Midbrain (tissue), 1 donor: Measurements from ENCODE around the gene NFU1.
"Not testable (repeated sequence)": the region's sequence is repeated elsewhere in the genome, so short reads cannot be mapped to it uniquely, and the experiment has no call there.

Experiments used
- DNase-seq: peaks from one replicate; lab custom pipeline; 2025; lab: John Stamatoyannopoulos, UW

Gene NFU1

DNA sequence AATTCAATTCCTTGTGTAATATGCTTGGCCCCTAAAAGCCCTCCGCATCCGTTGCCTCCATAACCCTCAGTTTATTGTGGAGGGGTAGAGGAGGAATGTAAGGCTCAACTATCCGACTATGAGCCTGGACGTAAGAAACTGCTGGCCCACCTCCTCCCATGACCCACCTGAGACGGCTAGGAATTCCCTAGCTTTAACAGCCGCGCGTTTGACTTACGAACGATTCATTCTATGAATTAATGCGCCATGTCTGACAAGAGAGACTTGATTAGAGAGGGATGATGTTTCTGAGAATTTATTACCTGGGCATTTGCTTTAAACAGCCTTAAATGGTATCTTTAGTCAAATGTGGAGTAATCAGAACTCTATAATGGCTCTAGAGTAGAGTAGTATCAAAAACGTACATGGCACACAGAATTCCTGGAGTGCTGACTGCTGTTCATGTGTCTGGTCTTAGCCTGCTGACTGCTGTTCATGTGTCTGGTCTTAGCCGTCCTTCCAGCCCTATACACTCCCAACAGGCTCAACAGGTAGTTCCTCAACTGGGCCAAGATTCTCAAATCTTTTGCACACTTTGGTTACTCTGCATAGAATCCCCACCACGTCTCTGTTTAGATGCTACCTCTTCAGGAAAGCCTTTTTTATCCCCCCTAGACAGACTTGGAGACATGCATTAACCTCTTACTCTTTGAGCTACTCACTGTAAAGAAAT is 49.3 kb downstream of the NFU1 start:
- no peak for DNase-seq

DNA sequence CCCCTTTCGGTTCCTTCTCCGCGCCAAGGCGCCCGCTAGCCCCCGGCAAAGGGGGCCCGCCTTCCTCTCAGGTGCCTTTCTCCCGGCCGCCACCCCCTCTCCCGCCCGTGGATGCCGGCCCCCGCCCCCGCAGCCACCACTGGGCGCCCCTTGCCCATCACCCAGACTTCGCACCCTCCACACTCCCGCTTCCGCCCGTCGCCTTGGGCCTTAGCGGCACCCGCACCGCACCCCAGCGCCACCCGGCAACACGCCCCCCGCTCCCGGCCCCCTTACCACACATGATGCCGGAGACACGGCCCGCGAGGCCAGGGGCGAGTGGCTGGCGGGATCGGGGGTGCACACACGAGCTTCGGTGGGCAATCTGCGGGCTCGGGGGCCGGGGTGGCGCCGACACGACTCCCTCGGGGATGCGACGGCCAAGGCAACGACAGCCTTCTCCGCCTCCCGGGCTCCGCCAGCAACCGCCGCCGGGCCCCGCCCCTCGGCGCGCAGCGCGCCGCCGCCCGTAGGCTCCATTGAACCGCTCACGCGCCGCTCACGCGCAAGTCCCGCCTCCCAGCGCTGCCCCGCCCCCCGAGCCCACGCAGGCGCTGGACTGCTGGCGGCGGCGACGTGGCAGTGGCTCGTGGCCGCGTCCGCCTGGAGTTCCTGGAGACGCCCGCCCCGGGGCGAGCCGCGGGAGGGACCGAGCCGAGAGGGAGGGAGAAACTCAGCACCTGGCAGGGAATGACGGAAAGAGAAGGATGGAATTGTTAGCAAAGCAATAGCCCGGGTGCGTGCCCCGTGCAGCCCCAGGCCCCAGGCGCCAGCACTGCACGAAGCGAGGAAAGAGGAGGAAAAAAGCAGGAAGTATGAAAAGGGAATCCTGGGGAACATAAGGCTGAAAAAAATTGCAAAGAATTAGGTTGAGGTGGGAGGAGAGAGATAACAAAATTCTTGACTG is 50.2 kb downstream of the NFU1 start, which contains the start of gene GFPT1:
GFPT1 (minus strand) TSS at position 439 of the 946 bp plus-strand sequence; CDS start at position 283, 156 bp downstream.
- peak; percentile 89 for DNase-seq

DNA sequence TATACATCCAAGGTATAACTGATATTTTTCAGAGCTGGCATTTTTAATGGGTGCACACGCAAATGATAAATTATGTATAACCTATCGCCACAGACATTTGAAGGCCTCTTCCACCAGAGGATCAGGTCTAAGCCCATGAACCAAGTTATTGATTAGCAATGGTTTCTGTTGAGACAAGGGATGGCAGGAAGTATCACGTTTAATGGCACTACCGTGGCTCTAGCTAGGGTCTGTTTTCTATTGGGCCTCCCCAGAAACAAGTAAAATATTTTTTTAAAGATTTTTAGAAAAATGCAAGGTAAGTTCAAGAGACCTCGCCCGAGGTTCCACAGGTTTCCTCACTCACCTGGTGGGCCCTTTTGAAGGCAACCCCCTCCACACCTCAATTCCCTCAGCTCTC is 50.9 kb downstream of the NFU1 start:
- DNase-seq, result no peak

DNA sequence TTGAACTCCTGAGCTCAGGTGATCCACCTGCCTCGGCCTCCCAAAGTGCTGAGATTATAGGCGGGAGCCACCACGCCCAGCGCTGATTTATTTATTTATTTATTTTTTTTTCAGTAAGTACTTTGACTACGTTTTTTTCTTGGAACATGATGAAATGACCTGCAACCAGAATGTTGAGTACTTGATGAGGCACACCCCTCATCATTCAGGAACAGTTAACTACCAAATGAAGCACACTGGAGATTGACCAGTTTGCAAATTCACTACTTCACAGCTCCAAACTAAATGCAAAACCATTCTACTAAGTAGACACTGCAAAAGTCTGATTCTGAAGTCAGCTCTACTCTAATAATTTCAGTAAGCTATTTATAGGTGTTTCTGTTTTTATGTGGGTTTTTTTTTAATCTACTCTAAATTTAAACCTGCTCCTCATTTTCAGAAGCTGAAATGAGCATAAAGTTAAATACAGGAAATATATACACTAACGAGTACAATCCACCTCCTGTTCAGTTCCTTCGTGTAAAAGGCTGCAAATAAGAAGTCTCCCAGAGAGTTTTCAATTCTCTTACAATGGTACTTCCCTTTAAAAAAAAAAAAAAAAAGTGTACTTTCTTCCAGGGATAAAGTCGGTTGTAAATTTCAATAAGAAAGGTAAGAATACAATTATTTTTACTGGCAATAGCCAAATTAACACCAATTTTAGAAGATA is 51.6 kb downstream of the NFU1 start:
- DNase-seq, result no peak

DNA sequence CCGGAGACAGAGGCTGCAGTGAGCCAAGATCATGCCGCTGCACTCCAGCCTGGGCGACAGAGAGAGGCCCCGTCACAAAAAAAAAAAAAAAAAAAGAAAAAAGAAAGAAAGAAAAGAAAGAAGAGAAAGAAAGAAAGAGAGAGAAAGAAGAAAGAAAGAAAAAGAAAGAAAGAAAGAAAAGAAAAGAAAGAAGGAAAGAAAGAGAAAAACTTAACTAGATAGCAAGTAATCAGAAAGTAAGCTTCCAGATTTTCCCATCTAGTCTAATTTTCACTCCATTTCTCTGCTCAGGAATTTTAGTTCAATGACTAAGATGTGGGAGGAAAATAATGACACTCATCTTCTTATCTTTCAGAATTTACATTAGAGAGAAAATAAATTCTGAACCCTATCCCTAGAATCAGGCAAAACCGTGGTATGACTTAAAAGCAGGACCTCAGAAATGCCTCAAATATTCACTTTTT is 52.6 kb downstream of the NFU1 start:
- DNase-seq, result no peak

DNA sequence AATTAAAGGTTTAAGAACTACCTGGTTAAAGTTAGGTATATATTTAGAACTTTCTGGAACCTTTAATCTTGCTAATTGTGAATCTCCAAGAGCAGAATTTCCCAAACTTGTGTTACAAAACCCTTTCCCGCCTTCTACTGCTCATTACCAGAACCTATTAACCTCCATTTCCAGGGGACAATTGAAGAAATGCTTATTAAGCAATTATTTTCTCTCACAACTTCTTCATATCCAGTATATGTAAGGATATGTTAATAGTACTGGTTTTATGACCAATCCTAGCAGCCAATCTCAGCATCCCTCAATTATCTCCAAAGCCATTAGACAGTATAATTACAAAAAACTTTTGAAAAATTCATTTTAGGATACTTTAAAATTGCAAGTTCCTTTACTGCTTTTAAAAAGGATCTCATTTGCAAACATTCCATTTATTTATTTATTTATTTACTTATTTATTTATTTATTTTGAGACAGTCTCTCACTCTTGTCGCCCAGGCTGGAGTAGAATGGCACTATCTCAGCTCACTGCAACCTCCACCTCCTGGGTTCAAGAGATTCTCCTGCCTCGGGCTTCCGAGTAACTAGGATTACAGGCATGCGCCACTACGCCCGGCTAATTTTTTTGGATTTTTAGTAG is 53.9 kb downstream of the NFU1 start:
- DNase-seq, result no peak

DNA sequence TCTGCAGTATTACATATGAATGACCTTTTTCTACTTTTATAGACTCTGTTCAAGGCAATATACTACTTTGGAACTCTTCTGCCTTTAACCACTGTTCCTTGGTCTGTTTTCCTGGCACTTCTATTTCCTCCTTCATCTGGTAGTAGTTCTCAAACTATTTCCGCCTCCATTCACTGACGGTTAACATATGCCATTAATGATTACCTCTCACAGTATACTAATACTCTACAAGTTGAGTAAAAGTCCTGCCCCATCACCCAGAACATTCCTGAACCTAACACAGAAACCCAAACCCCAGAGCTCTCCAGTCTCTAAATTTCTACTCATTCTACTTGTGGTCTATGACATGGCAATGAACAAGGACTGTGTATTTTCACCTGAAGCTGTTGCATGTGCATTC is 54.7 kb downstream of the NFU1 start:
- no peak for DNase-seq

DNA sequence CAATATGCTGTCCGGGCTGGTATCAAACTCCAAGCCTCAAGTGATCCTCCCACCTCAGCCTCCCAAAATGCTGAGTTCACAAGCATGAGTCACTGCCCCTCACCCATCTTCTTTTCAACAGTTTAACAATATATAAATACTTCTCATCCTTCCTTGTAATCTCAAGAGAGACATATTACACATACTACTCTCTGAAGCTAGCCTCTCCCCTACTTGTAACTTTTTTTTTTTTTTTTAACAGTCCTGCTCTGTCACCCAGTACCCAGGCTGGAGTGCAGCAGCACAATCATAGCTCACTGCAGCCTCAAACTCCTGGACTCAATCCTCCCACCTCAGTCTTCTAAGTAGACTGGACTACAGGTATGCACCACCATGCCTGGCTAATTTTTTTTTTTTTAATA is 55.9 kb downstream of the NFU1 start:
- DNase-seq, result no peak

DNA sequence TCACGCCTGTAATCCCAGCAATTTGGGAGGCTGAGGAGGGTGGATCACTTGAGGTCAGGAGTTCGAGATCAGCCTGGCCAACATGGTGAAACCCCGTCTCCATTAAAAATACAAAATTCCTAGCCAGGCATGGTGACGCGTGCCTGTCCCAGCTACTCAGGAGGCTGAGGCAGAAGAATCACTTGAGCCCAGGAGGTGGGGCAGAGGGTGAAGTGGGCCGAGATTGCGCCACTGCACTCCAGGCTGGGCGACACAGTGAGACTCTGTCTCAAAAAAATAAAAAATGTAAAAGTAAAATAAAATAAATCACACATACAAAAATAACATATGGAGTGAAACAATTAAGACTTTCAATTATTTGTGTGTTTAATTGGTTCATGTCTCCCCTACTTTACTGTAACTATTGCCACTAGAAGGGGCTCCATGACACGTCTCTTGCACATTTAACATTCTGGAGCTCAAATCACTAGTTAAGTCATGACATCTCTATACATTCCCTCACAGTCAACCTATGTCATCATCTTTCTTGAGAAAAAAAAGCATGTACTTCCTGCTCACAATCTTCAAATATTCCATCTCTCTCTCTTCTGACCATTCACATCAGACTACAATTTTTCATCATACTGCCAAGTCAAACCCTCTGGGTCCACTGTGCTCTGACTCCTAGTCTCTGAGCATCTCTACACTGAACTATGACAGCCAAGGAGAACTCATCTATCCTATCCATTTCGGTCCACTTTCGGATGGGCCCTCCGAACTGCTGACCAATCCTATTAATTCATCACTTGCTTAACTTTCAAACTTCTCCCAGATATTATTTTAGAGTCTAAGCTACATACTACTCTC is 56.9 kb downstream of the NFU1 start:
- DNase-seq, result no peak

DNA sequence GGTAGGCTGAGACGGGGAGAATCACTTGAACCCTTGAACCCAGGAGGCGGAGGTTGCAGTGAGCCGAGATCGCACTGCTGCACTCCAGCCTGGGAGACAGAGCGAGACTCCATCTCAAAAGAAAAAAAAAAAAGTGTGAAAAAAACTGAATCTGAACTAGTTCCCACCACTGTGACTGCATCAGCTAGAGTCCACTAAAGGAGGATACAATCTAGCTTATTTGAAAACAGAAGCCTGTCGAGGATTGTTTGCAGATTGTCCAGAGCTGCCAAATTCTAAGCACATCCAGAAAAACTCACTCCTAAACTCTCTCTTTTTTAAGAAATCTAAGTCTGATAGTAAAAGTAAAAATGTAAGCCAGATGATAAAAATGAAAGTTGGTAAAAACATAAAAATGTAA is 60.8 kb downstream of the NFU1 start:
- no peak for DNase-seq

DNA sequence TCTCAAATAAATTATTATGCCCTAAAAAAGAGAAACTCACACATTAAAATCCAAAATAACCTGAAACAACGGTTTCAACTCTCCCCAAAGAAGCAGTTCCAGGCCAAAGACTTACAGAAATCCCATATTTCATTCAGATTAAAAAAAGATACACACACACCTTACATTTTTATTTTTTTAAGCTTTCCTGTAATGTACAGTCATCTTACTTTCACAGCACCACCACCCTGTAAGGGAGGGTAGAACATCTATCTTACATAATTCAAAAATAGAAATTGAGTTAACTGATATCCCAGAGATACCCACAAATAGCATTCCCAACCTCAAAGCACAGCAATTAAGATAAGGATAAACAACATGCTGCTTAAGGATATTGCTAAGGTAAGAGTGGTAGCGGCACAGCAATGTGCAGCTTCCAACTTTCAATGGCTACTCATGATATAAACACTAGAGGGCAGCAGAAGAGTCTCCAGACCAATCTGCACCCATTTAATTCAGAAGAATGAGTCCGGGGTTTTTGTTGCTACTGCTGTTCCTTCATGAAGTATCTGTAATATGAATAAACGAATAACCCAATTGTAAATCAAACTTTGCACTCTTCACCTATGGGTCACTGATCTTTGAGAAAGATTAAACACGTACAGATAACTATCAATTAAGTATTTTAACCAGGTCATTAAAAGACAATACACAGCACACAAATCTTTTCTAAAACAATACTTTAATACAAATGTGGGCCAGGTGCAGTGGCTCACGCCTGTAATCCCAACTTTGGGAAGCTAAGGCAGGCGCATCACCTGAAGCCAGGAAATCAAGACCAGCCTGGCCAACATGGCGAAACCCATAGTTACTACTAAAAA is 61.5 kb downstream of the NFU1 start:
- peak; percentile 15 for DNase-seq

DNA sequence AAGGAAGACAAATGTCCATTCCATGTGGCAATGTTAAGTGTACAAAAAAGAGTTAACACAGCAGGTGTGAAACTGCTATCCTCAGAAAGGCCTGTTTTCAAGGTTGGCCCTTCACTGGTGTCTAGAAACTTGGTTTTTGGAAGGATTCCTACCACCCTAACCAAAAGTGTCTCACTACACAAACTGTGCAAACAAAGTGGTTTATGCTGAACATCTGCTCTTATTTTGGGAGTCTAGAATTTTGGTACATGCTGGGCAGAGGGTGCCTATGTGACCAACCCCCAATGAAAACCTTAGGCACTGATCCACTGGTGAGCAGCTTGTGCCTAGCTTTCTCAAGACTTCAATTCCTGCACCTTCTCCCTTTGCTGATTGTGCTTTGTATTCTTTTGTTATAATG is 64.5 kb downstream of the NFU1 start:
- no peak for DNase-seq

DNA sequence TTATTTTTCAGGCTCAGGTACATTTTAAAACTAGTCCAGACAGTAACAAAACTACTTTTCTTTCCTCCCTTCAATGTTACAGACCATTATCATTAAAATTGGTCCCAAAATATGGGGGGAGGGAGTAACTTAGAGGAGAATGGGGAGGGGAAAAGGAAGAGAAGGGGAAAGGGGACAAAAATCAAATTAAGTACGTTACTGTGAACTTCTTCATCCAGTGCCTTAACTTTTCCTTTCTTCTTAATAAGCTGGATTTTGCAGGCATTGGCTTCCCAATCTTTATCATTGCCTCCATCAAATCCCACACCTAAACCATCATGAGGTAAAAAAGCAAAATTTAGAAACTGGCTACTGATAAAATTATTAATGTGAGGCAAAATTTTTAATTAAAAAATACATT is 67.4 kb downstream of the NFU1 start:
- no peak for DNase-seq

DNA sequence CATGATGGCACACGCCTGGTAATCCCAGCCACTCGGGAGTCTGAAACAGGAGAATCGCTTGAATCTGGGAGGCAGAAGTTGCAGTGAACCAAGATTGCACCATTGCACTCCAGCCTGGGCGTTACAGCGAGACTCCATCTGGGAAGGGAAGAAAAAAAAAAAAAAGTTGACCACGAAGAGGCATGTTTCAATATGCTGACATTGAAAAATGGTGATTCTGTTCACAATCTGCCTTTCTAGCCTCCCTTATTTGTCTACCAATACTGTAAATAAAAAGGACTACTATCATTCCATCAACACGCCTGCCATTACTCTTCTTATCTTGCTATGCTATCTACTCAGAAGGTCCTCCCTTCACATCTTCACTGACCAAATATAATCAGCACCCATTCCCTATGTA is 68.6 kb downstream of the NFU1 start:
- DNase-seq, result no peak

DNA sequence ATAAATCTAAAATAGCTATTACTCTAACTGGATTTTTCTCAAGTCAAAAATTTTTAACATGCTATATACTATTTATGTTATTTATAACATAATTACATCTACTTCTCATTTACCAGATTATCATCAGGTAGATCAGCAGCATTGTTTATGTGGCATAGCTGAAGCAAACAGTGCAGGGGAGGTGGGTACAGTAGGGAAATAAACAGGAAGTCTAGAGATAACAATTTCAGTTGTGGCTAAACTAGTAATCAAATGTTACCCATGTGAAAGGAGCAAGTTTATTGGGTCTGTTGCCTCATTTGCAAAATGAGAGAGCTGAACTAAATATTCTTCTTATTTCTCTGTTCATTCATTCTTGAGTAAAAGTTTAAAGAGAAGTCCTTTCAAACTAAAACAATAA is 77.9 kb downstream of the NFU1 start:
- DNase-seq, result no peak

DNA sequence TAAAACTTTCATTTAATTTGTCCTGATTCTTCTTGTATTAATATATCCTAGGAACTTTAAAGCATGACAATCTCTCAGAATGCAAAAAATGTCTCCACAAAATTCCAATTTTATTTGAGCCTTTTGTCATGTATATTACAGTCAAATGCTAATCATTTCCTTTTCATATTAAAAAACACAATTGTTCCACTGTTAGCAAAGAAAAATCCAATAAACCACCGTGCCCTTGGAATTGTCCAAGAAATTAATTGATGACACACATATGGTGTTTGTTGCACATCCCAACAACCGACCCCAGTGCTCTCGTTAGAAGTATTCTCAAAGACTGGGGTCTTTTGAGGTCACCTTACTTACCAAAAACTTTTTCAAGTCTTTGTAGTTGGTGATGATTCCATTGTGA is 78.3 kb downstream of the NFU1 start:
- DNase-seq, result no peak

DNA sequence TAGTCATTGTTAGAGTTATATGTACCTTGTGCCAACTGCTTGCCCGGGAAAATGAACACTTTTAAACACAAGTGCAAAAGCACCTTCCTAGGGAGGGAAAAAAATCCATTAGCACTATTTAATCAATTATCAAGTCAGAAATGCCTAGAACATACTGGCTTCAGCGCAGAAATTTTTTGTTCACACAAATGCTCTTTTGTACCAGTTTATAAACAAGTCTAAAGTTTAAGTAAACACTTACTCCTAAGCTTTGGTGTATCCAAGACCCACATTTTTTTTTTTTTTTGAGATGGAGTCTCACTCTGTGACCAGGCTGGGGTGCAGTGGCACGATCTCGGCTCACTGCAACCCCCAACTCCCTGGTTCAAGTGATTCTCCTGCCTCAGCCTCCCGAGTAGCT is 80.8 kb downstream of the NFU1 start:
- DNase-seq, result no peak

DNA sequence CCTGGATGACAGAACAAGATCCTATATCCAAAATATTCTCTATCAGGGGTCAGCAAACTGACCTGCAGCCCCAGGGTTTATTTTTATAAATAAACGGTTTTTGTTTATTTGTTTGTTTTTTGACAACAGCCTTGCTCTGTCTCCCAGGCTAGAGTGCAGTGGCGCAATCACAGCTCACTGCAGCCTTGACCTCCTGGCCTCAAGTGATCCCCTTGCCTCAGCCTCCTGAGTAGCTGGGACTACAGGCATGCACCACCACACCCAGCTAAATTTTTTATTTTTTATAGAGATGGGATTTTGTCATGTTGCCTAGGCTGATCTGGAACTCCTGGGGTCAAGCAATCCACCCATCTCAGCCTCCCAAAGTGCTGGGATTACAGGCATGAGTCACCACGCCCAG is 82.3 kb downstream of the NFU1 start:
- not testable (repeated sequence) for DNase-seq

DNA sequence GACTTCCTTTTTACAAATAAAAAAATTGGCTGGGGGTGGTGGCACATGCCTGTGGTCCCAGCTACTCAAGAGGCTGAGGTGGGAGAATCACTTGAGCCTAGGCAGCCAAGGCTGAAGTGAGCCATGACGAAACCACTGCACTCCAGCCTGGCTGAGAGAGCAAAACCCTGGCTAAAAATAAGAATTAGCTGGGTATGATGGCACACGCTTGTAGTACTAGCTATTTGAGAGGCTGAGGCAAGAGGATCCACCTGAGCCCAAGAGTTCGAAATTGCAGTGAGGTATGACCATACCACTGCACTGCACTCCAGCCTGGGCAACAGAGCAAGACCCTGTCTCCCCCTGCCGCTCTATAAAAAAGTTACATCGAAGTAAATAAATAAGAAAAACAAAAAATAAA is 83.9 kb downstream of the NFU1 start:
- no peak for DNase-seq

DNA sequence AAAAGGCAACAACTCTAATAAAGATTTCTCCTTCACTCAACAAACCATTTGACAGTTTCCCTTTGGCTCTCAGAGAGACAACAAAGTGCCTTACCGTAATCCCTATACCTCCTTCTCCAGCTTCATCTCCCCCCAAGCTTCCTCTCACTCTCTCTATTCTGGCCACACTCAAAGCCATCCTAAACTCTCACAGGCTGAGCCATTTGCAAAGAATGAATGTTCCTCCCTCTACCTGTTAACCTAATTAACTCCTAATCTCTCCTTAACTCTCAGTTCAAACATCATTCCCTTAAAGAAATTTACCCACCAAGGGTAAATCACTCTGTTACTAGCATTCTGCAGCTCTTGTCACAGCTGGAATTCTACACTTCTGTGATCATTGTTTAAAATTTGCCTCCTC is 88.5 kb downstream of the NFU1 start:
- DNase-seq, result no peak
